MM.1S (cell line): Measurements from ENCODE around the gene KDM4B.

Experiments
- EZH2 ChIP-seq: fragments of 300-600 bp; sonication (generic); optimal IDR thresholded peaks from 2 replicates; pipeline ENCODE3; 2017; ENCODE audit warnings: low read depth, mild to moderate bottlenecking, antibody characterized with exemption, low read length, mixed read lengths
- TF ChIP-seq, protein P1 (sequence below): fragments of 300-600 bp; sonication (generic); IDR thresholded peaks from 2 replicates; pipeline ENCODE4 v1.5.1; 2016; ENCODE audit warnings: antibody characterized with exemption, low read length, mixed read lengths

DNA sequence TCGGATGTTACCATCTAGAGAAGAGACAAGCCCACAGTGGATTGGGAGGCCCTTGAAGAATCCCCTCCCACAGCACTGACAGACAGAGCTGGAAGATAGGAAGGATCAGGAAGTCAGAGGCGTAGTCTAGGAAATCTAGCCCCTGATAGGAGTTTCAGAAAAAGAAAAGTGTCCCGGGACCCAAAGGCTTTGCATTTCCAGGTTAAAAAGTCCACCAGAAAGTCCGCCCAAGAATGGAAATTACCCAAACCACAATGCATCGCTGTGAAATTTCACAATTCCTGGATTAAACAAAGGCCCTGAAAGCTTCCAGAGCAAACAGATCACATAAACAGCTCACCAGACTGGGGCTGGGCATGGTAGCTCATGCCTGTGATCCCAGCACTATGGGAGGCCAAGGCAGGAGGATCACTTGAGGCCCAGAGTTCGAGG is 146.9 kb downstream of the KDM4B start:
- TF ChIP-seq, protein P1, sequence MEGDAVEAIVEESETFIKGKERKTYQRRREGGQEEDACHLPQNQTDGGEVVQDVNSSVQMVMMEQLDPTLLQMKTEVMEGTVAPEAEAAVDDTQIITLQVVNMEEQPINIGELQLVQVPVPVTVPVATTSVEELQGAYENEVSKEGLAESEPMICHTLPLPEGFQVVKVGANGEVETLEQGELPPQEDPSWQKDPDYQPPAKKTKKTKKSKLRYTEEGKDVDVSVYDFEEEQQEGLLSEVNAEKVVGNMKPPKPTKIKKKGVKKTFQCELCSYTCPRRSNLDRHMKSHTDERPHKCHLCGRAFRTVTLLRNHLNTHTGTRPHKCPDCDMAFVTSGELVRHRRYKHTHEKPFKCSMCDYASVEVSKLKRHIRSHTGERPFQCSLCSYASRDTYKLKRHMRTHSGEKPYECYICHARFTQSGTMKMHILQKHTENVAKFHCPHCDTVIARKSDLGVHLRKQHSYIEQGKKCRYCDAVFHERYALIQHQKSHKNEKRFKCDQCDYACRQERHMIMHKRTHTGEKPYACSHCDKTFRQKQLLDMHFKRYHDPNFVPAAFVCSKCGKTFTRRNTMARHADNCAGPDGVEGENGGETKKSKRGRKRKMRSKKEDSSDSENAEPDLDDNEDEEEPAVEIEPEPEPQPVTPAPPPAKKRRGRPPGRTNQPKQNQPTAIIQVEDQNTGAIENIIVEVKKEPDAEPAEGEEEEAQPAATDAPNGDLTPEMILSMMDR: no peak
- no peak for TF ChIP-seq EZH2
